H9 (cell line): ENCODE results near the gene ATP8B4. TPM values are rescaled to one million over a fixed set of nuclear protein-coding genes. Genes with fewer than 3 reads are reported as not detected.

ENCODE experiments used
- DNase-seq: peaks from one replicate; pipeline ENCODE4 v3.0.0-alpha.2; 2017
- H2AFZ ChIP-seq: one replicate; pipeline ENCODE4 v1.6.1; 2013; ENCODE audit warnings: mild to moderate bottlenecking, low read length, control low read depth, moderate library complexity
- H2AK5ac ChIP-seq: 2 replicates; pipeline ENCODE4 v1.6.1; 2013; ENCODE audit warnings: low read length, control low read depth, mixed read lengths; ENCODE audit not compliant: insufficient read length
- H2BK120ac ChIP-seq: one replicate; pipeline ENCODE4 v1.6.1; 2013; ENCODE audit warnings: low read depth, mild to moderate bottlenecking, low read length, control low read depth, inconsistent platforms; ENCODE audit not compliant: poor library complexity, severe bottlenecking
- H2BK12ac ChIP-seq: 2 replicates; pipeline ENCODE4 v1.6.1; 2013; ENCODE audit warnings: low read length, control low read depth, mixed read lengths, low read depth; ENCODE audit not compliant: insufficient read length
- H2BK15ac ChIP-seq: 2 replicates; pipeline ENCODE4 v1.6.1; 2013; ENCODE audit warnings: low read depth, low read length, control low read depth
- H2BK20ac ChIP-seq: one replicate; pipeline ENCODE4 v1.6.1; 2013; ENCODE audit warnings: low read depth, mild to moderate bottlenecking, low read length, control low read depth, inconsistent platforms; ENCODE audit not compliant: poor library complexity, severe bottlenecking
- H2BK5ac ChIP-seq: 2 replicates; pipeline ENCODE4 v1.6.1; 2013; ENCODE audit warnings: low read length, control low read depth, mixed read lengths; ENCODE audit not compliant: insufficient read length
- H3K14ac ChIP-seq: 2 replicates; pipeline ENCODE4 v1.6.1; 2013; ENCODE audit warnings: low read length, control low read depth; ENCODE audit not compliant: insufficient read depth
- H3K18ac ChIP-seq: 2 replicates; pipeline ENCODE4 v1.6.1; 2013; ENCODE audit warnings: low read depth, mild to moderate bottlenecking, mixed read lengths, low read length, control low read depth; ENCODE audit not compliant: insufficient read length
- H3K23ac ChIP-seq: 2 replicates; pipeline ENCODE4 v1.6.1; 2013; ENCODE audit warnings: low read length, control low read depth, mixed read lengths, low read depth; ENCODE audit not compliant: insufficient read length
- H3K23me2 ChIP-seq: 2 replicates; pipeline ENCODE4 v1.6.1; 2013; ENCODE audit warnings: low read depth, mild to moderate bottlenecking, mixed read lengths, low read length, control low read depth; ENCODE audit not compliant: insufficient read length, poor library complexity, severe bottlenecking
- H3K27ac ChIP-seq: 2 replicates; pipeline ENCODE4 v1.5.1; 2013; ENCODE audit warnings: low read length, control low read depth, mixed read lengths, low read depth; ENCODE audit not compliant: insufficient read length
- H3K27me3 ChIP-seq: 2 replicates; pipeline ENCODE4 v1.6.1; 2013; ENCODE audit warnings: low read length, control low read depth, inconsistent platforms; ENCODE audit not compliant: insufficient read depth
- H3K4ac ChIP-seq: 2 replicates; pipeline ENCODE4 v1.6.1; 2013; ENCODE audit warnings: low read depth, mild to moderate bottlenecking, control low read depth, inconsistent platforms, low read length, moderate library complexity
- H3K4me1 ChIP-seq: 2 replicates; pipeline ENCODE4 v1.6.1; 2013; ENCODE audit warnings: low read length, control low read depth, inconsistent platforms; ENCODE audit not compliant: insufficient read depth
- H3K4me2 ChIP-seq: 2 replicates; pipeline ENCODE4 v1.6.1; 2013; ENCODE audit warnings: low read length, control low read depth, mixed read lengths; ENCODE audit not compliant: insufficient read length, insufficient read depth
- H3K56ac ChIP-seq: 2 replicates; pipeline ENCODE4 v1.6.1; 2013; ENCODE audit warnings: low read depth, mild to moderate bottlenecking, mixed read lengths, low read length, control low read depth; ENCODE audit not compliant: insufficient read length
- H3K79me1 ChIP-seq: 2 replicates; pipeline ENCODE4 v1.6.1; 2013; ENCODE audit warnings: low read depth, mild to moderate bottlenecking, moderate library complexity, low read length, control low read depth, inconsistent platforms; ENCODE audit not compliant: insufficient read depth, poor library complexity, severe bottlenecking
- H3K79me2 ChIP-seq: 2 replicates; pipeline ENCODE4 v1.6.1; 2013; ENCODE audit warnings: low read length, control low read depth, inconsistent platforms; ENCODE audit not compliant: insufficient read depth
- H3K9ac ChIP-seq: 2 replicates; pipeline ENCODE4 v1.6.1; 2013; ENCODE audit warnings: low read length, control low read depth, mixed read lengths; ENCODE audit not compliant: insufficient read length; ENCODE audit errors: extremely low read depth
- H3K9me3 ChIP-seq: one replicate; pipeline ENCODE4 v1.6.1; 2013; ENCODE audit warnings: low read depth, low read length, inconsistent platforms; ENCODE audit not compliant: control insufficient read depth
- H3T11ph ChIP-seq: one replicate; pipeline ENCODE4 v1.6.1; 2013; ENCODE audit warnings: mild to moderate bottlenecking, low read length, control low read depth, inconsistent platforms
- H4K20me1 ChIP-seq: one replicate; pipeline ENCODE4 v1.6.1; 2013; ENCODE audit not compliant: control insufficient read depth, insufficient read length, insufficient read depth
- H4K5ac ChIP-seq: 2 replicates; pipeline ENCODE4 v1.6.1; 2013; ENCODE audit warnings: low read depth, mild to moderate bottlenecking, mixed read lengths, low read length, control low read depth; ENCODE audit not compliant: insufficient read length
- H4K8ac ChIP-seq: replicated peaks from 2 replicates; pipeline ENCODE4 v1.6.1; 2013; ENCODE audit warnings: low read length, control low read depth, mixed read lengths, low read depth; ENCODE audit not compliant: insufficient read length
- H4K91ac ChIP-seq: 2 replicates; pipeline ENCODE4 v1.6.1; 2013; ENCODE audit warnings: low read depth, mild to moderate bottlenecking, moderate library complexity, mixed read lengths, low read length, control low read depth; ENCODE audit not compliant: insufficient read length
- H3K27ac Mint-ChIP-seq, 3 experiments: 2 replicates in 2 of 3; 3 replicates in 1 of 3; pipeline ENCODE4 v1.8.0; 2020 to 2021; ENCODE audit warnings: mixed read lengths in 3 of 3, mild to moderate bottlenecking in 1 of 3, moderate library complexity in 1 of 3
- H3K27me3 Mint-ChIP-seq: 2 replicates; pipeline ENCODE4 v1.8.0; 2021; ENCODE audit warnings: low read depth, mild to moderate bottlenecking, moderate library complexity, mixed read lengths
- H3K36me3 Mint-ChIP-seq, 3 experiments: 2 replicates in 2 of 3; 3 replicates in 1 of 3; pipeline ENCODE4 v1.8.0; 2020 to 2021; ENCODE audit warnings: low read depth in 3 of 3, mixed read lengths in 3 of 3; ENCODE audit not compliant: insufficient read depth in 1 of 3
- H3K4me1 Mint-ChIP-seq, 2 experiments: 2 replicates each; pipeline ENCODE4 v1.8.0; 2020; ENCODE audit warnings: mixed read lengths in 2 of 2
- H3K4me3 Mint-ChIP-seq, 2 experiments: 2 replicates in 1 of 2; 3 replicates in 1 of 2; pipeline ENCODE4 v1.8.0; 2020 to 2021; ENCODE audit warnings: mild to moderate bottlenecking in 2 of 2, mixed read lengths in 2 of 2, moderate library complexity in 1 of 2
- H3K9me3 Mint-ChIP-seq, 2 experiments: 2 replicates in 1 of 2; 3 replicates in 1 of 2; pipeline ENCODE4 v1.8.0; 2020; ENCODE audit warnings: mild to moderate bottlenecking in 2 of 2, mixed read lengths in 2 of 2, moderate library complexity in 1 of 2
- CTCF ChIP-seq: fragments of 200-600 bp; sonication (generic); conservative IDR thresholded peaks from 3 replicates; pipeline ENCODE4 v1.8.0; 2021; ENCODE audit warnings: antibody characterized with exemption, mild to moderate bottlenecking
- total RNA-seq: library from RNA; stranded (reverse); gene quantifications from 2 replicates; pipeline ENCODE4 v1.2.1, GENCODE V29; 2021

Gene ATP8B4
- total RNA-seq, 1 experiment from 2014 or later, result 0.52 TPM

GRCh38 chr15:49904296-49904695, 214.7 kb downstream of the ATP8B4 start:
- Histone ChIP-seq H3K18ac (no peak overlapping the region), H3K56ac (no peak overlapping the region), H3K4ac (no peak overlapping the region), H2AFZ (no peak overlapping the region), H2BK5ac (no peak overlapping the region), H2BK12ac (no peak overlapping the region), H2BK15ac (no peak overlapping the region), H4K5ac (no peak overlapping the region), H3T11ph (no peak overlapping the region), H4K20me1 (no peaks in the 10 kb centered on the region), H4K91ac (no peak overlapping the region), H3K14ac (no peak overlapping the region), H3K9me3 (no peaks in the 10 kb centered on the region), H2AK5ac (no peak overlapping the region), H3K4me1 (no peaks in the 10 kb centered on the region), H3K23ac (no peak overlapping the region), H3K27ac (no peak overlapping the region), H3K4me2 (no peak overlapping the region), H3K23me2 (no peaks in the 10 kb centered on the region), H3K27me3 (no peaks in the 10 kb centered on the region), H3K79me1 (no peaks in the 10 kb centered on the region), H2BK20ac (no peak overlapping the region), H3K79me2 (no peaks in the 10 kb centered on the region), H2BK120ac (no peak overlapping the region), H4K8ac (no peak overlapping the region), H3K9ac (no peak overlapping the region)
- peaks cover 3% of the 10 kb centered on the region; the same call in 1 of the 2 replicates for H3K27me3 Mint-ChIP-seq
- TF ChIP-seq CTCF, result no peak
- no peaks in the 10 kb centered on the region for H3K9me3 Mint-ChIP-seq
- no peaks in the 10 kb centered on the region for H3K36me3 Mint-ChIP-seq
- no peak overlapping the region for H3K4me3 Mint-ChIP-seq
- no peak for DNase-seq
- H3K27ac Mint-ChIP-seq, result no peak overlapping the region
- peaks cover 0 to 3% of the 10 kb centered on the region in 2 experiments; a peak in 2 of 4 replicates for H3K4me1 Mint-ChIP-seq
